Measurements from ENCODE around the gene KCNJ6.

KCNJ6 gene

DNA sequence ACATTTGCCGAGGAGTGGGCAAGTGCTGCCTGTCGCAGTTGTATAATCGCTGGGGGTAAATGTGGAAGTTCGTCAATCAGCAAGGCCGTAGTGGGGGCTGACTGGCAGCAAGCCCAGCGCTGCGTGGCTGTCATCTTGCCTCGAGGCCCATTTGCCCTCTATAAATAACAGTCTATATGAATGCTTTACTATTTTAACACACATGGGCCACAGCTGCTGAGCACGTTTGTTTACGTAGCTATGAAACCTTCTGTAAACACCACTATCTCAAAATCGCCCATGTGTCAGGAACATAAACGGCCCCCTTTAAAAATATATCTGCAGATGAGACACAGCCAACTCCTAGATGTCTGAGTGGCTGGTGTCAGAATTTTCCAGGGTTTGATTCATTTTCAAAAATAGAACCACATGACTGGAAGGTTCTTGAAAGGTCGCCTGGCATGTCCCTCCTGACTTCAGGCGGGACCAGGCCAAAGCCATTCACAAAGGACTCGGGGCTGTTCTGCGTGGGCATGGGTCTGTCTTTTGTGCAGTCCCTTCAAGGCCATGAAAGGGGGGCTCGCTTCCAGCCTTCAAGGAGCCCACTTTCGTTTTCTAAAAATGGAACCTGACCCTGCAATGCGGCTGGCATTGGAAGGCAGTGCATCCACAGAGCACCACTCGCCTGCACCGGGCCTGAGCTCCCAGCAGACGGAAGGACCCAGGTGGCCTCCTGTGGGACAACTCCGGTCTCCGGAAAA is 205.5 kb downstream of the KCNJ6 start:
- no peak overlapping the region for H3K4me3 ChIP-seq (ENCODE audit: low read length)
- no peak for DNase-seq (ENCODE audit: low read depth)
- TF ChIP-seq, protein P1, sequence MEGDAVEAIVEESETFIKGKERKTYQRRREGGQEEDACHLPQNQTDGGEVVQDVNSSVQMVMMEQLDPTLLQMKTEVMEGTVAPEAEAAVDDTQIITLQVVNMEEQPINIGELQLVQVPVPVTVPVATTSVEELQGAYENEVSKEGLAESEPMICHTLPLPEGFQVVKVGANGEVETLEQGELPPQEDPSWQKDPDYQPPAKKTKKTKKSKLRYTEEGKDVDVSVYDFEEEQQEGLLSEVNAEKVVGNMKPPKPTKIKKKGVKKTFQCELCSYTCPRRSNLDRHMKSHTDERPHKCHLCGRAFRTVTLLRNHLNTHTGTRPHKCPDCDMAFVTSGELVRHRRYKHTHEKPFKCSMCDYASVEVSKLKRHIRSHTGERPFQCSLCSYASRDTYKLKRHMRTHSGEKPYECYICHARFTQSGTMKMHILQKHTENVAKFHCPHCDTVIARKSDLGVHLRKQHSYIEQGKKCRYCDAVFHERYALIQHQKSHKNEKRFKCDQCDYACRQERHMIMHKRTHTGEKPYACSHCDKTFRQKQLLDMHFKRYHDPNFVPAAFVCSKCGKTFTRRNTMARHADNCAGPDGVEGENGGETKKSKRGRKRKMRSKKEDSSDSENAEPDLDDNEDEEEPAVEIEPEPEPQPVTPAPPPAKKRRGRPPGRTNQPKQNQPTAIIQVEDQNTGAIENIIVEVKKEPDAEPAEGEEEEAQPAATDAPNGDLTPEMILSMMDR (IDR thresholded peaks at IDR 0.05; ENCODE audit: insufficient read depth, low read depth, low read length, missing control alignments), result no peak

DNA sequence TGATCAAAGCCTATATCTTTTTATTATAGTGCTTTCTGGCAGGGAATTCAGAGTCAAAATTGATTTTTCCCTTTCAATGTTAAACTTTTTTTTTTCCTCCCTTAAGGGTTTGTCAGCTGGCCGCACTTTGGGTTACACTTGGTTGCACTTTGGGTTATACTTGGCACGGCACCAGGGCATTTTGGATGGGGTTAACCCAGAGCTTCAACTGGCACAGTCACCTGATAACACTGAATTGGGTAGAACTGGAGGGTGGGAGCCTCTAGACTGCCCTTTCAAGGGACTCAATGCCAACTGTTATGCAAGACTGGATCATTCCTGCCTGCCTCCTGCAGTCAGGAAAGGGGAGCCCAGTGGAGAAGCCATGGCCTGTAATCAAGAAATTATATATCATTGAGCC is 211.5 kb downstream of the KCNJ6 start:
- TF ChIP-seq, protein P1 (IDR thresholded peaks at IDR 0.05; ENCODE audit: insufficient read depth, low read depth, low read length, missing control alignments), result no peak
- no peak for DNase-seq (ENCODE audit: low read depth)
- no peak overlapping the region for H3K4me3 ChIP-seq (ENCODE audit: low read length)

DNA sequence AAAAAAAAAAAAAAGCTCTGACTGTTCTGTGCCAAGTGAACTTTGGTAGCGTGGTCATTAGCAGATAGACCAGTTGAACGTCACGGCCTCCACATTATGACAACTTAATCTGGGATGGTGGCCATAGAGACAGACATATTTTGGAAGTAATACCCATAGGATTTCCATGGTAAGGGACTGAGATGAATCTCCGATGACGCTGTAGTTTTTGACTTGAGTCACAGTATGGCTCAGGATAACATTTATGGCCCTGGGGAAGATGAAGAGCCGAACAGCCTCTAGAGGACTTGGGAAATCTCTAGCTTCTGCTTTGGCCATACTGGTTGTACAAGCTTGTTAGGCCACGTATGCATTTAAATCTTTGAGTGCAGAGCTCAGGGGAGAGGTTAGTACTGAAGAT is 214.0 kb downstream of the KCNJ6 start:
- H3K4me3 ChIP-seq (ENCODE audit: low read length), result no peak overlapping the region
- DNase-seq (ENCODE audit: low read depth), result no peak
- TF ChIP-seq, protein P1 (IDR thresholded peaks at IDR 0.05; ENCODE audit: insufficient read depth, low read depth, low read length, missing control alignments), result no peak

DNA sequence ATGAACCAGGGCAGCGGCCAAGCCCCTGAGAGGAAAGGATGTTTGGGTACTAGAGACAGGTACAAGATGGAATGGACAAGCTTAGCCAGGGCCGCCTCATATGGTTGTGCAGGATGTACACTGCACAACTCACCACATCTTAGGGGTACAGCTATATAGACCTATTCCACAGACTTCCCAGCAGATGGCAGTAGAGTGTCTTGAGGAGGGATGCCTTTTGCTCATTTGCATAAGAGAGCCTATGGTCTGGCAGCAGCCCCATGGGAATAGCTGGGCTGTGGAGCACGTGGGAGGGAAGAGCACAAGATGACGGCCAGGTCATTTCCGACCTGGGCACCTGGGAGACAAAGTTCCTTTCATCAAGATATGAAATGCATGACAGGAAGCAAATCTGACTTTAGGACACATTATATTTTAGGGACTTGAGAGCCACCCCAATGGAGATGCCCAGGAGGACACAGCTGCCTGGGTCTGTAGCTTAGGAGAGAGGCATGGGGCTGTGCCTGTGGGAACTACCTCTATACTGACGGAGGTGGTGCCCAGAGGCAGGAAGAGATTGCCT is 215.5 kb downstream of the KCNJ6 start:
- TF ChIP-seq, protein P1 (IDR thresholded peaks at IDR 0.05; ENCODE audit: insufficient read depth, low read depth, low read length, missing control alignments), result peak; percentile 81
- no peak overlapping the region for H3K4me3 ChIP-seq (ENCODE audit: low read length)
- peak; percentile 82 for DNase-seq (ENCODE audit: low read depth)

DNA sequence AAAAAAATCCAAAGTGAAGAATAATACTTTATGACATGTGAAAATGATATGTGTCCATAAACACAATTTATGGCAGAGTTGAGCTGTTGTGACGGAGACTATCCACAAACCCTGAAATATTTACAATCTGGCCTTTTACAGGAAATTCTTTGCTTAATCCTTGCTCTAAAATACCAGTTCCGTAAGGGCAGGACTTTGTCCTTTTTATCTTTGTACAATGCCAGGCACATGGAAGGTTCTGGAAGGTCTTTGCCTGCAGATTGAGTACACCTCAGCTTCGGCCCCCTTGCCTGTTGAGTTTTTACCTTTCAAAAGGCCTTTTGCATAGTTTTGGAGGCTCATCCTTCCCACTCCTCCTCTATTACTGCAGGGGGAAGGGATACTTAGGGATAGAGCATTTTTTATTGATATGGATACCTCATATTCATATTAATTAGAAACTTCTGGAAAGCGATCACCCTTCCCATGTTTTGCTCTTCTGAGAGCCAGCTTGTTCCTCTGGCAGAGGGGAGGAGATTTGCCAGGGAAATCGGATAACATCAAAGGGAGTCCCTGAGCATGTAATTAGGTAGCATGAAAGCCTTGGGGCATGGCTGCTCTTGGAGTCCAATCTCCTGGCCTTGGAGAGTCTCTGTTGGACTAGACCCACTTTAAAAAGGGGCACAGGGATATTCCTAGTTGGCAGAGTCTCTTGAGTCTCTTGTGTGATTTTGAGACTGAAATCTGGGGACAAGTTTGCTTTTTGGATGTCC is 217.1 kb downstream of the KCNJ6 start:
- no peak for DNase-seq (ENCODE audit: low read depth)
- TF ChIP-seq, protein P1 (IDR thresholded peaks at IDR 0.05; ENCODE audit: insufficient read depth, low read depth, low read length, missing control alignments), result no peak
- H3K4me3 ChIP-seq (ENCODE audit: low read length), result no peak overlapping the region

DNA sequence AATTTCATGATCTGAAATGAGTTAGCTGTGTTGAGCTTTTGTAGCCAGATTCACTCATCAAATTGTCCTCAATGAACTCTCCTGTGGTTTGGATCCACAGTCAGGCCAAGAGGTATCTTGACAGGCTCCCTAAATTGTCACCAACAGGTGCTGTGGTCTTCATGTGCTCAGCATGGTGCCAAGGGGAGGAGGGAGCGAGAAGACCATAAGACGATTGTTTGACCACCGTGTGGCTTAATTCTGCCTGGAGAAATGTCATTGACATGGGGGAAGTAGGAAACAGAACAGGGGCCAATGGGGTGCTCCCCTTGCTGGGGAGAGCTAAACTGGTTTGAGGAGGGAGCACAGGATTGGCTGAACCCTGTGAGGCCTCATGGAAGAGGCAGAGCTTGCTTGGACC is 219.3 kb downstream of the KCNJ6 start:
- no peak for DNase-seq (ENCODE audit: low read depth)
- H3K4me3 ChIP-seq (ENCODE audit: low read length), result no peak overlapping the region
- TF ChIP-seq, protein P1 (IDR thresholded peaks at IDR 0.05; ENCODE audit: insufficient read depth, low read depth, low read length, missing control alignments), result no peak

All from epithelial cell of esophagus (primary cell).